Heart left ventricle (tissue), 16 donors: Measurements from ENCODE around the gene OPCML. TPM values are rescaled to one million over a fixed set of nuclear protein-coding genes. Genes with fewer than 3 reads are reported as not detected.

Source experiments
- ATAC-seq, 4 donors: fragments of 200-7000 bp; cut with Tn5 transposase; one replicate each; pipeline ENCODE4 v1.9.1; 2020 to 2022; ENCODE audit warnings: moderate library complexity in 4 of 4, mild to moderate bottlenecking in 3 of 4, moderate number of reproducible peaks in 1 of 4
- DNase-seq, 5 donors: peaks; one replicate each; pipeline ENCODE4 v3.0.0-alpha.2; 2020
- H3K27ac ChIP-seq, 12 donors: fragments of 200-600 bp; sonication (generic) in 4 of 12; one replicate each; pipeline versions ENCODE4 v1.5.0 to v1.8.0; 2016 to 2022; ENCODE audit warnings: mild to moderate bottlenecking in 2 of 12
- H3K27me3 ChIP-seq, 9 donors: fragments of 200-600 bp; sonication (generic) in 2 of 9; one replicate each; pipeline versions ENCODE4 v1.5.1 to v1.8.0; 2016 to 2022; ENCODE audit warnings: mild to moderate bottlenecking in 3 of 9
- H3K36me3 ChIP-seq, 9 donors: fragments of 200-600 bp; sonication (generic) in 2 of 9; one replicate each; pipeline versions ENCODE4 v1.5.0 to v1.8.0; 2018 to 2022; ENCODE audit warnings: mild to moderate bottlenecking in 2 of 9
- H3K4me1 ChIP-seq, 12 donors: fragments of 200-600 bp; sonication (generic) in 4 of 12; one replicate each; pipeline versions ENCODE4 v1.5.0 to v1.8.0; 2016 to 2022; ENCODE audit warnings: mild to moderate bottlenecking in 3 of 12
- H3K4me3 ChIP-seq, 12 donors: fragments of 200-600 bp; sonication (generic) in 4 of 12; one replicate each; pipeline versions ENCODE4 v1.5.0 to v1.8.0; 2017 to 2022; ENCODE audit warnings: mild to moderate bottlenecking in 9 of 12, moderate library complexity in 4 of 12
- H3K9me3 ChIP-seq, 12 donors: fragments of 200-600 bp; sonication (generic) in 4 of 12; one replicate each; pipeline versions ENCODE4 v1.5.0 to v1.8.0; 2016 to 2022; ENCODE audit warnings: mild to moderate bottlenecking in 1 of 12
- CTCF ChIP-seq, 12 donors: fragments of 200-600 bp; sonication (generic) in 4 of 12; IDR thresholded peaks; one replicate each; pipeline versions ENCODE4 v1.5.0 to v1.8.0; 2018 to 2022; ENCODE audit warnings: antibody characterized with exemption in 12 of 12, mild to moderate bottlenecking in 5 of 12
- POLR2A ChIP-seq, 2 donors: fragments of 450-650 bp; IDR thresholded peaks; one replicate each; pipeline ENCODE4 v1.6.1; 2017; ENCODE audit warnings: antibody characterized with exemption in 2 of 2, mild to moderate bottlenecking in 2 of 2, moderate library complexity in 2 of 2
- WGBS, 4 donors: extraction: QIAGEN DNeasy Blood & Tissue Kit in 2 of 4; methylation state at CpG; one replicate each; pipeline versions ENCODE4 v1.1.5 to v1.1.7; 2013 to 2018; 5-methylcytosine and 5-hydroxymethylcytosine counted together
- intact Hi-C, 10 donors: fragments of 100-400 bp; cut with DNase I; formaldehyde crosslinking; loops; one replicate each; pipeline versions ENCODE4 v1.11.1 to v1.14.2; 2022
- polyA plus RNA-seq, 2 donors: library from polyadenylated mRNA; stranded (reverse); fragments of 200-250 nt; gene quantifications; one replicate each; pipeline ENCODE4 v1.2.3, GENCODE V29; 2013
- total RNA-seq, 9 donors: library from RNA; depleted of rRNA in 2 of 9; stranded (reverse); fragments of >200 nt in 2 of 9; fragmentation: NEBNext Ultra II Directional in 3 of 9; extraction: Animal tissue kit (Norgen Biotek cat#: 25700) in 3 of 9; gene quantifications; one replicate each; pipeline versions ENCODE4 v1.1.0 to v1.2.4, GENCODE V29; 2016 to 2023
- donor health status: ischemic (EF 13 %, LVEDD 7.1; RV severe dilation, severe dysfunction).
- donor health status: healthy with polysubstance abuse.
- donor health status: DM: no; HTN: yes; CAD: no.
- donor health status: DM: no; HTN: no; CAD: no.
- donor health status: ischemic (EF 25% LVEDD 6.9; RV normal size, moderate dysfunction).
- donor health status: ischemic (EF 25% LVEDD 5.7; RV mildly dilated, moderate dysfunction).
- donor health status: healthy.
- donor health status: DM: yes; HTN: yes; CAD: no.
- donor health status: ischemic (EF 35%, LVEDD 5.7; RV mildly dilated, moderate dysfunction).
- donor health status: nonischemic (EF 11% LVEDD 7.7; RV severe dilation, severe dysfunction).
- donor health status: DM: yes; HTN: yes; CAD: no.
- donor health status: PGD.
- donor health status: ischemic (EF 29% LVEDD 5.4; RV normal size, mild dysfunction).
- donor health status: nonischemic (EF 23%, LVEDD 6.1; RV moderate dilation, normal function).

The OPCML gene
- total and polyA plus RNA-seq, 11 donors = 0.04 to 1.3 (median 0.23) TPM; not detected in 3

- no peak overlapping the region for H3K27ac ChIP-seq
- WGBS, 4 donors = 48 to 64% (median 56%) methylated on average over 4 of the region's 4 CpGs
- H3K27me3 ChIP-seq = peaks cover 0 to 13% (median 4%) of the 10 kb centered on the region in 9 donors
- H3K9me3 ChIP-seq = no peaks in the 10 kb centered on the region
- no peak for DNase-seq
- H3K4me1 ChIP-seq = peaks cover 0 to 4% (median 0%) of the 10 kb centered on the region in 12 donors
- H3K36me3 ChIP-seq = no peaks in the 10 kb centered on the region
- intact Hi-C loops = loop anchor here in 1 of 10 donors (10.0 kb wide), 1 partner anchor 462 kb away; no protein-coding TSS in a partner anchor
- H3K4me3 ChIP-seq = no peak overlapping the region
- no peak for ATAC-seq
- TF ChIP-seq CTCF (IDR thresholded peaks at IDR 0.05) (no peak), POLR2A (IDR thresholded peaks at IDR 0.05) (no peak)
These were observed 595.3 kb downstream of the OPCML start for GRCh38 chr11:132937016-132937415.

DNA sequence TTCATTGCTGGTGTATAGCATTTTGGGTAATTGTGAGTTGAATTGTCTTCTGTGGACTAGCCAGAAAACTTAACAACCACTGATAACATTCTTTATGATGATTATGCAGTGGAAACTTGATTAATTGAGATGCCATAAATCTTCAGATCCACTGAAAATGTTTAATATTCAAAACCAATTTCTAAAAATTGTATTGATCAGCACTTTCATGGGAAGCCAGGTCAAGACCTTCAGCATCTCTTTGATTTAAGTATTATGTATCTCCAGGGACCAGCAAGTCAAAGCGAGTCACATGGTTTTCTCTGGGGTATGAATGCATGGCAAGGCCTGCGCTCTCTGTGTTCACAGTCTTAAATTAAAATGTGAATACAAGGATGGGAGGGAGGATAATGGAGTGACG lies 596.9 kb downstream of the OPCML start:
- 93 to 96% (median 96%) methylated on average over 3 of the region's 3 CpGs for WGBS, 4 donors
- no peaks in the 10 kb centered on the region for H3K36me3 ChIP-seq
- intact Hi-C loops = loop anchor here in 1 of 10 donors (10.0 kb wide), 1 partner anchor 461 kb away; no protein-coding TSS in a partner anchor
- H3K4me3 ChIP-seq = no peak overlapping the region
- peaks cover 0 to 4% (median 0%) of the 10 kb centered on the region in 12 donors for H3K4me1 ChIP-seq
- H3K27ac ChIP-seq = no peak overlapping the region
- H3K27me3 ChIP-seq = peaks cover 0 to 4% (median 0%) of the 10 kb centered on the region in 9 donors
- H3K9me3 ChIP-seq = peaks cover 0 to 9% (median 0%) of the 10 kb centered on the region in 12 donors
- no peak for TF ChIP-seq CTCF (IDR thresholded peaks at IDR 0.05)
- no peak for TF ChIP-seq POLR2A (IDR thresholded peaks at IDR 0.05)
- ATAC-seq (no peak), DNase-seq (no peak)

DNA sequence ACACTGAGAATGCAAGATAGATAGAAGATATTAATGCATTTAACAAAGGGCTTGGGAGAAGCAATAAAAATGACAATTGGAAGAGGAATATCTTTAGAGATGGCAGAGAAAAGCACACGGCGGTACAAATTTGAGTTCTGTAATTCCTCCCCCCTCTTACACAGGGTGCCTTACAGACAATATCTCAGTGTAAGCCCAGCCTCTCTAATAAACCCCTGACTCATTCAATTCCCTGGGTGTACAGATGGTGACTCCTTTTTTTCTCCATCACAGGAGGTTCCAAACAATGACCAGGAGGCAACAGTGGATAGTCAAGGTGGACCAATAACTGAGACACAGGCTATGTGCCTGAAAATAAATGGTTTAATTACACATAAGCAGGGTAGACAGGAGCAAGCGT lies 598.6 kb downstream of the OPCML start:
- Histone ChIP-seq H3K4me3 (no peak overlapping the region), H3K4me1 (peaks cover 0 to 4% (median 0%) of the 10 kb centered on the region in 12 donors), H3K27ac (no peak overlapping the region), H3K9me3 (peaks cover 0 to 19% (median 6%) of the 10 kb centered on the region in 12 donors), H3K36me3 (no peaks in the 10 kb centered on the region), H3K27me3 (peaks cover 0 to 4% (median 0%) of the 10 kb centered on the region in 9 donors)
- 88 to 98% (median 92%) methylated on average over 3 of the region's 3 CpGs for WGBS, 4 donors
- DNase-seq (no peak), ATAC-seq (no peak)
- intact Hi-C loops = loop anchor here in 1 of 10 donors (10.0 kb wide), 1 partner anchor 459 kb away; no protein-coding TSS in a partner anchor
- TF ChIP-seq CTCF (IDR thresholded peaks at IDR 0.05) (no peak), POLR2A (IDR thresholded peaks at IDR 0.05) (no peak)

- peaks cover 0 to 18% (median 6%) of the 10 kb centered on the region in 12 donors for H3K9me3 ChIP-seq
These were observed 606.4 kb downstream of the OPCML start for GRCh38 chr11:132925825-132926469.

More at GRCh38 chr11:132925825-132926469, 606.4 kb downstream of the OPCML start:
- intact Hi-C loops = no loop called here
- H3K36me3 ChIP-seq = no peaks in the 10 kb centered on the region
- ATAC-seq (no peak), DNase-seq (no peak)
- H3K27ac ChIP-seq = no peak overlapping the region
- no peak overlapping the region for H3K4me3 ChIP-seq
- WGBS, 4 donors = 74 to 82% (median 78%) methylated on average over 3 of the region's 3 CpGs
- no peaks in the 10 kb centered on the region for H3K27me3 ChIP-seq
- TF ChIP-seq CTCF (IDR thresholded peaks at IDR 0.05) (no peak), POLR2A (IDR thresholded peaks at IDR 0.05) (no peak)
- H3K4me1 ChIP-seq = no peaks in the 10 kb centered on the region
